T-helper 22 cell (primary cell): ENCODE data around the gene LRRC71.

Source experiments
- DNase-seq: peaks from one replicate; pipeline ENCODE4 v3.0.0-alpha.2; 2020; ENCODE audit warnings: low read depth

LRRC71 gene

GRCh38 chr1:156927215-156928042 is 7.0 kb downstream of the LRRC71 start:
- peak; percentile 33 for DNase-seq

- no peak for DNase-seq
Observed at GRCh38 chr1:156928043-156928602, 7.7 kb downstream of the LRRC71 start.

- no peak for DNase-seq
Observed at GRCh38 chr1:156929596-156930238, 9.3 kb downstream of the LRRC71 start.

- DNase-seq, result no peak
Observed at GRCh38 chr1:156930483-156930882, 10.1 kb downstream of the LRRC71 start.

GRCh38 chr1:156931211-156931952 is 10.9 kb downstream of the LRRC71 start:
- DNase-seq, result no peak

GRCh38 chr1:156931974-156932710 is 11.7 kb downstream of the LRRC71 start:
- DNase-seq, result no peak

- no peak for DNase-seq
Observed at GRCh38 chr1:156933136-156933535, 12.7 kb downstream of the LRRC71 start.

- DNase-seq, result no peak
Observed at GRCh38 chr1:156935505-156936128, 15.2 kb downstream of the LRRC71 start.

- no peak for DNase-seq
Observed at GRCh38 chr1:156936191-156936590, 15.8 kb downstream of the LRRC71 start.

- no peak for DNase-seq
Observed at GRCh38 chr1:156936721-156937220, 16.3 kb downstream of the LRRC71 start.

GRCh38 chr1:156937883-156938282 is 17.5 kb downstream of the LRRC71 start:
- no peak for DNase-seq

- DNase-seq, result no peak
Observed at GRCh38 chr1:156938813-156939212, 18.4 kb downstream of the LRRC71 start.

GRCh38 chr1:156939786-156940334 is 19.4 kb downstream of the LRRC71 start:
- no peak for DNase-seq

- no peak for DNase-seq
Observed at GRCh38 chr1:156941675-156942074, 21.2 kb downstream of the LRRC71 start.

GRCh38 chr1:156942176-156942575 is 21.7 kb downstream of the LRRC71 start:
- DNase-seq, result no peak

- no peak for DNase-seq
Observed at GRCh38 chr1:156942576-156942975, 22.1 kb downstream of the LRRC71 start.

- no peak for DNase-seq
Observed at GRCh38 chr1:156943756-156944155, 23.3 kb downstream of the LRRC71 start.

GRCh38 chr1:156944268-156944667 is 23.8 kb downstream of the LRRC71 start:
- no peak for DNase-seq

- DNase-seq, result no peak
Observed at GRCh38 chr1:156944848-156945247, 24.4 kb downstream of the LRRC71 start.

GRCh38 chr1:156945881-156946661 is 25.6 kb downstream of the LRRC71 start:
- DNase-seq, result no peak
